MM.1S (cell line): ENCODE results near the gene TUBB4B.

ENCODE experiments used
- DNase-seq: peaks from one replicate; pipeline ENCODE4 v3.0.0-alpha.2; 2015
- H2AFZ ChIP-seq: fragments of 300-600 bp; sonication (generic); 2 replicates; pipeline ENCODE4 v1.6.0; 2016; ENCODE audit warnings: antibody characterized with exemption, low read length
- H3F3A ChIP-seq: fragments of 300-600 bp; sonication (generic); 2 replicates; pipeline ENCODE4 v1.6.1; 2016; ENCODE audit warnings: mild to moderate bottlenecking, antibody characterized with exemption, low read length, moderate library complexity, mixed read lengths; ENCODE audit not compliant: insufficient read depth
- H3K27ac ChIP-seq: fragments of 300-600 bp; sonication (generic); 2 replicates; pipeline ENCODE4 v1.5.1; 2016; ENCODE audit warnings: mild to moderate bottlenecking, low read length
- H3K27me3 ChIP-seq: fragments of 300-600 bp; sonication (generic); replicated peaks from 2 replicates; pipeline ENCODE4 v1.6.0; 2016; ENCODE audit warnings: low read length; ENCODE audit not compliant: insufficient read depth
- H3K36me3 ChIP-seq: fragments of 300-600 bp; sonication (generic); replicated peaks from 2 replicates; pipeline ENCODE4 v1.6.1; 2016; ENCODE audit warnings: mild to moderate bottlenecking, low read length, mixed read lengths; ENCODE audit not compliant: insufficient read depth
- H3K4me1 ChIP-seq: fragments of 300-600 bp; sonication (generic); 2 replicates; pipeline ENCODE4 v1.6.1; 2016; ENCODE audit warnings: low read length, mixed read lengths
- H3K4me2 ChIP-seq: fragments of 300-600 bp; sonication (generic); 2 replicates; pipeline ENCODE4 v1.6.0; 2016; ENCODE audit warnings: low read depth, low read length
- H3K4me3 ChIP-seq: fragments of 300-600 bp; sonication (generic); 2 replicates; pipeline ENCODE4 v1.5.1; 2016; ENCODE audit warnings: low read length, mixed read lengths
- H3K79me2 ChIP-seq: fragments of 300-600 bp; sonication (generic); 2 replicates; pipeline ENCODE4 v1.6.1; 2016; ENCODE audit warnings: mixed run types, low read length, mixed read lengths
- H3K9ac ChIP-seq: fragments of 300-600 bp; sonication (generic); 2 replicates; pipeline ENCODE4 v1.6.1; 2016; ENCODE audit warnings: low read length, mixed read lengths
- H3K9me2 ChIP-seq: fragments of 300-600 bp; sonication (generic); replicated peaks from 2 replicates; pipeline ENCODE4 v1.6.1; 2016; ENCODE audit warnings: mild to moderate bottlenecking, low read length, mixed read lengths; ENCODE audit not compliant: insufficient read depth
- H3K9me3 ChIP-seq: fragments of 300-600 bp; sonication (generic); replicated peaks from 2 replicates; pipeline ENCODE4 v1.6.1; 2016; ENCODE audit warnings: mild to moderate bottlenecking, low read length, mixed read lengths; ENCODE audit not compliant: insufficient read depth
- H4K20me1 ChIP-seq: fragments of 300-600 bp; sonication (generic); 2 replicates; pipeline ENCODE4 v1.6.1; 2016; ENCODE audit warnings: mild to moderate bottlenecking, low read length, moderate library complexity, mixed read lengths; ENCODE audit not compliant: insufficient read depth
- CTCF ChIP-seq: fragments of 300-600 bp; sonication (generic); IDR thresholded peaks from 2 replicates; pipeline ENCODE4 v1.5.1; 2016; ENCODE audit warnings: antibody characterized with exemption, low read length, mixed read lengths
- EZH2 ChIP-seq: fragments of 300-600 bp; sonication (generic); optimal IDR thresholded peaks from 2 replicates; pipeline ENCODE3; 2017; ENCODE audit warnings: low read depth, mild to moderate bottlenecking, antibody characterized with exemption, low read length, mixed read lengths
- EZH2phosphoT487 ChIP-seq: fragments of 300-600 bp; sonication (generic); IDR thresholded peaks from 2 replicates; pipeline ENCODE4 v1.6.1; 2018; ENCODE audit warnings: antibody characterized with exemption, low read length

The TUBB4B gene

GRCh38 chr9:137245450-137246421 lies 4.6 kb downstream of the TUBB4B start:
- no peak for DNase-seq
- Histone ChIP-seq H3K27me3 (no peaks in the 10 kb centered on the region), H3K9ac (no peak overlapping the region), H3K79me2 (peaks cover 17% of the 10 kb centered on the region), H3K36me3 (no peaks in the 10 kb centered on the region; the same call in 1 of the 2 replicates), H2AFZ (no peak overlapping the region), H3K9me3 (no peaks in the 10 kb centered on the region), H3K9me2 (no peaks in the 10 kb centered on the region), H3K4me3 (no peak overlapping the region), H4K20me1 (peaks cover 16% of the 10 kb centered on the region), H3F3A (peaks cover 19% of the 10 kb centered on the region; the same call in 1 of the 2 replicates), H3K4me1 (peaks cover 10% of the 10 kb centered on the region; the same call in 1 of the 2 replicates), H3K27ac (no peak overlapping the region), H3K4me2 (no peak overlapping the region)
- no peak for TF ChIP-seq EZH2phosphoT487
- TF ChIP-seq CTCF: no peak
- TF ChIP-seq EZH2: no peak

- DNase-seq: no peak
- H3K9me3 ChIP-seq: no peaks in the 10 kb centered on the region
- no peak overlapping the region for H3K9ac ChIP-seq
- no peak overlapping the region for H2AFZ ChIP-seq
- peaks cover 9% of the 10 kb centered on the region for H3K79me2 ChIP-seq
- peaks cover 17% of the 10 kb centered on the region; the same call in 1 of the 2 replicates for H3F3A ChIP-seq
- peaks cover 6% of the 10 kb centered on the region; the same call in 1 of the 2 replicates for H3K4me1 ChIP-seq
- no peak overlapping the region for H3K4me3 ChIP-seq
- peaks cover 10% of the 10 kb centered on the region for H4K20me1 ChIP-seq
- H3K9me2 ChIP-seq: no peaks in the 10 kb centered on the region
- no peak overlapping the region for H3K27ac ChIP-seq
- TF ChIP-seq EZH2phosphoT487 (no peak), EZH2 (no peak), CTCF (no peak)
- H3K4me2 ChIP-seq: no peak overlapping the region
- no peaks in the 10 kb centered on the region for H3K27me3 ChIP-seq
- no peaks in the 10 kb centered on the region for H3K36me3 ChIP-seq
Observed at GRCh38 chr9:137247135-137247915, 6.2 kb downstream of the TUBB4B start.

GRCh38 chr9:137247916-137248175 lies 6.8 kb downstream of the TUBB4B start:
- no peaks in the 10 kb centered on the region for H3K9me3 ChIP-seq
- no peak overlapping the region for H3K9ac ChIP-seq
- no peaks in the 10 kb centered on the region for H3K27me3 ChIP-seq
- H3F3A ChIP-seq: peaks cover 12% of the 10 kb centered on the region; the same call in 1 of the 2 replicates
- H2AFZ ChIP-seq: no peak overlapping the region
- no peaks in the 10 kb centered on the region for H3K9me2 ChIP-seq
- H3K27ac ChIP-seq: no peak overlapping the region
- H4K20me1 ChIP-seq: 0 out of 2 replicates have a peak, but pooled peaks cover 6% of the 10 kb centered on the region
- no peak for TF ChIP-seq EZH2
- TF ChIP-seq EZH2phosphoT487: no peak
- no peak for TF ChIP-seq CTCF
- H3K36me3 ChIP-seq: no peaks in the 10 kb centered on the region
- no peak overlapping the region for H3K4me3 ChIP-seq
- peaks cover 4% of the 10 kb centered on the region for H3K79me2 ChIP-seq
- H3K4me1 ChIP-seq: 0 out of 2 replicates have a peak, but pooled peaks cover 1% of the 10 kb centered on the region
- no peak for DNase-seq
- H3K4me2 ChIP-seq: no peak overlapping the region
